ENCODE data around the gene CYP1A2. TPM values are rescaled to one million over a fixed set of nuclear protein-coding genes. Genes with fewer than 3 reads are reported as not detected.

The CYP1A2 gene
- total RNA-seq, 2 experiments from 2014 or later = not detected

DNA sequence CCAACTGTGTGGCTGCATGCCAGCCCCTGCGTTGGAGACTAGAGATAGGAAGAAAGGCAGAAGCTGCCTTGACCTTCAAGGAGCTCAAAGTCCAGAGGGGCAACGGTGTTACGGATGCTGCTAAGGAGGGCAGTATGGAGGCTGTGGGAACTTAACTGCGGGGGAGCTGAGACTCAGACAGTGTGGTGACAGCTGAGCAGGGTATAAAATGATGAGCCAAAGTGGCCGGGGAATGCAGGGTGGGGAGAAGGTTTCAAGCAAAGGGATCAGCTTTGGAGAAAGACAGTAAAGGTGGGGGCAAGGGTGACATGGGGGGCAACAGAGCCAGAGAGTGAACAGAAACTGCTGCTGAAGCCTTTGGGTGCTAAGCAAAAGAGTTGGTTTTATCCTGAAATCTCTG is 6.2 kb upstream of the CYP1A2 start:
- no peak overlapping the region for H3K4me3 Mint-ChIP-seq
- CTCF ChIA-PET = interaction anchor here (2.5 kb wide), 1 partner anchor 106 kb away, joined by 8 read pairs; no protein-coding TSS in a partner anchor

DNA sequence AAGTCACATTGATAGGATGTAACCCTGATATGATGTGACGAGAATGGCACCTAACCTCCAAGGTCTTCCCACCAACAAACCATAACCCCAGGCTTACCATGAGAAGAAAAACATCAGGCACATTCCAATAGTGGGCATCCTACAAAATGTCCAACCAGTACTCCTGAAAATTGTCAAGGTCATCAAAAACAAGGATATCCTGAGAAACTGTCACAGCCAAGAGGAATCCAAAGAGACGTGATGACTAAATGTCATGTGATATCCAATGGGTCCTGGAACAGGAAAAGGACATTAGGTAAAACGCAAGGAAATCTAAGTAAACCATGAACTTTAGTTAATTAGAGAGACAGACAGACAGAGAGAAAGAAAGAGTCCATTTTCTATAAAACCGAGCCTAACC is 2.3 kb upstream of the CYP1A2 start:
- ChIA-PET POLR2A (no interaction called here), CTCF (interaction anchor here (1.9 kb wide), 1 partner anchor 112 kb away, joined by 9 read pairs; no protein-coding TSS in a partner anchor)
- H3K9me3 Mint-ChIP-seq = peaks cover 5% of the 10 kb centered on the region
- no peak overlapping the region for H3K27ac Mint-ChIP-seq
- intact Hi-C loops (cut with micrococcal nuclease) = no loop called here
- no peak overlapping the region for H3K4me3 Mint-ChIP-seq
- TF ChIP-seq, protein P1, sequence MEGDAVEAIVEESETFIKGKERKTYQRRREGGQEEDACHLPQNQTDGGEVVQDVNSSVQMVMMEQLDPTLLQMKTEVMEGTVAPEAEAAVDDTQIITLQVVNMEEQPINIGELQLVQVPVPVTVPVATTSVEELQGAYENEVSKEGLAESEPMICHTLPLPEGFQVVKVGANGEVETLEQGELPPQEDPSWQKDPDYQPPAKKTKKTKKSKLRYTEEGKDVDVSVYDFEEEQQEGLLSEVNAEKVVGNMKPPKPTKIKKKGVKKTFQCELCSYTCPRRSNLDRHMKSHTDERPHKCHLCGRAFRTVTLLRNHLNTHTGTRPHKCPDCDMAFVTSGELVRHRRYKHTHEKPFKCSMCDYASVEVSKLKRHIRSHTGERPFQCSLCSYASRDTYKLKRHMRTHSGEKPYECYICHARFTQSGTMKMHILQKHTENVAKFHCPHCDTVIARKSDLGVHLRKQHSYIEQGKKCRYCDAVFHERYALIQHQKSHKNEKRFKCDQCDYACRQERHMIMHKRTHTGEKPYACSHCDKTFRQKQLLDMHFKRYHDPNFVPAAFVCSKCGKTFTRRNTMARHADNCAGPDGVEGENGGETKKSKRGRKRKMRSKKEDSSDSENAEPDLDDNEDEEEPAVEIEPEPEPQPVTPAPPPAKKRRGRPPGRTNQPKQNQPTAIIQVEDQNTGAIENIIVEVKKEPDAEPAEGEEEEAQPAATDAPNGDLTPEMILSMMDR (IDR thresholded peaks at IDR 0.05) = no peak
- no peaks in the 10 kb centered on the region for H3K36me3 Mint-ChIP-seq (ENCODE audit: low read depth)
- H3K27me3 Mint-ChIP-seq = peaks cover 6% of the 10 kb centered on the region
- ATAC-seq (no peak), DNase-seq (no peak)
- H3K4me1 Mint-ChIP-seq (ENCODE audit: low read depth) = no peaks in the 10 kb centered on the region

More for the DNA sequence above, 6.2 kb upstream of the CYP1A2 start:
- TF ChIP-seq, protein P1 (IDR thresholded peaks at IDR 0.05) = no peak
- POLR2A ChIA-PET = no interaction called here
- Mint-ChIP-seq H3K27ac (no peak overlapping the region), H3K9me3 (peaks cover 12% of the 10 kb centered on the region), H3K36me3 (ENCODE audit: low read depth) (peaks cover 5% of the 10 kb centered on the region), H3K4me1 (ENCODE audit: low read depth) (peaks cover 7% of the 10 kb centered on the region), H3K27me3 (peaks cover 7% of the 10 kb centered on the region)
- intact Hi-C loops (cut with micrococcal nuclease) = no loop called here
- DNase-seq = no peak
- no peak for ATAC-seq

DNA sequence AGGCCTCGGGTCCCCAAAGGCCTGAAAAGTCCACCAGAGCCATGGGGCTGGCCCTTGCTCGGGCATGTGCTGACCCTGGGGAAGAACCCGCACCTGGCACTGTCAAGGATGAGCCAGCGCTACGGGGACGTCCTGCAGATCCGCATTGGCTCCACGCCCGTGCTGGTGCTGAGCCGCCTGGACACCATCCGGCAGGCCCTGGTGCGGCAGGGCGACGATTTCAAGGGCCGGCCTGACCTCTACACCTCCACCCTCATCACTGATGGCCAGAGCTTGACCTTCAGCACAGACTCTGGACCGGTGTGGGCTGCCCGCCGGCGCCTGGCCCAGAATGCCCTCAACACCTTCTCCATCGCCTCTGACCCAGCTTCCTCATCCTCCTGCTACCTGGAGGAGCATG is 1.2 kb downstream of the CYP1A2 start:
- peaks cover 1% of the 10 kb centered on the region for H3K27me3 Mint-ChIP-seq
- no peak for DNase-seq
- TF ChIP-seq, protein P1 (IDR thresholded peaks at IDR 0.05) = no peak
- no peak for ATAC-seq
- H3K27ac Mint-ChIP-seq = no peak overlapping the region
- H3K4me3 Mint-ChIP-seq = no peak overlapping the region
- ChIA-PET CTCF (interaction anchor here (0.6 to 2.1 kb wide), 3 partner anchors 19 to 114 kb away, joined by 3 to 9 read pairs (median 4); no protein-coding TSS in a partner anchor), POLR2A (no interaction called here)
- H3K9me3 Mint-ChIP-seq = no peaks in the 10 kb centered on the region
- no peaks in the 10 kb centered on the region for H3K4me1 Mint-ChIP-seq (ENCODE audit: low read depth)
- intact Hi-C loops (cut with micrococcal nuclease) = no loop called here
- no peaks in the 10 kb centered on the region for H3K36me3 Mint-ChIP-seq (ENCODE audit: low read depth)

DNA sequence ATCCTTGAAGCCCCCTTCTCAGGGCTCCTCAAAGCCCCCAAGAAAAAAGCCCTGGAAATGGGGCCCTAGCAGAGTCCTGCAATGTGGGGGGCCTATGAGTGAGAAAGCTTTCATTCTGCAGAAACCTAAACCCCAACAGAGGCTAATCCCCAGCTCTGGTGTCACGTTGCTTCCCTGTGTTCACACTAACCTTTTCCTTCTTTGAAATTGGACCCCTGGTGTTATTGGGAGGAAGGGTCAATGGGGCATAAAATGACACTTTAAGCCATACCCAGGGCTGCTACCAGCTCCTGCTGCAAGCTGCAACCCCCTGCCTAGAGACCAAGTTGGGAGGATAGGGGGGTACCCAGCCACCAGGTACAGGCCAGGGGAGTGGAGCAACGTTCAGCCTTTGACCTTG is 2.1 kb downstream of the CYP1A2 start:
- DNase-seq = no peak
- ATAC-seq = no peak
- no peak overlapping the region for H3K4me3 Mint-ChIP-seq
- H3K36me3 Mint-ChIP-seq (ENCODE audit: low read depth) = no peaks in the 10 kb centered on the region
- ChIA-PET POLR2A (interaction anchor here (0.7 kb wide), 1 partner anchor 13 kb away, joined by 3 read pairs; no protein-coding TSS in a partner anchor), CTCF (interaction anchor here (1.2 to 1.6 kb wide), 2 partner anchors 18 to 116 kb away, joined by 3 to 7 read pairs; no protein-coding TSS in a partner anchor)
- no peaks in the 10 kb centered on the region for H3K4me1 Mint-ChIP-seq (ENCODE audit: low read depth)
- H3K27ac Mint-ChIP-seq = no peak overlapping the region
- intact Hi-C loops (cut with micrococcal nuclease) = no loop called here
- TF ChIP-seq, protein P1 (IDR thresholded peaks at IDR 0.05) = no peak
- H3K27me3 Mint-ChIP-seq = no peaks in the 10 kb centered on the region
- no peaks in the 10 kb centered on the region for H3K9me3 Mint-ChIP-seq

DNA sequence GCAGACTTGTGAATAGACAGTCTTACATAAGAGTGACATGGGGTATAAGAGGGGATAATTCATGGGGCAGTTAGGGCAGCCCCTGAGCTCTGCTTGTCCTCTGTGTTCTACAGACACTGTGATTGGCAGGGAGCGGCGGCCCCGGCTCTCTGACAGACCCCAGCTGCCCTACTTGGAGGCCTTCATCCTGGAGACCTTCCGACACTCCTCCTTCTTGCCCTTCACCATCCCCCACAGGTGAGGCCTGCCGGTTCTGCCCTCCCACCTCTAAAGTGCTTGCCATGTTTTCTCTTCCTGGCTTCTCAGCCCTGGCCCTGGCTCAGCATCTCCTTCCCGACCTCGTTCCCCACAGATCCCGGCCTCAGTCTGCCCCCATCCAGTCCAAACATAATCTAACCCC is 3.4 kb downstream of the CYP1A2 start:
- no peak overlapping the region for H3K27ac Mint-ChIP-seq
- H3K9me3 Mint-ChIP-seq = no peaks in the 10 kb centered on the region
- TF ChIP-seq, protein P1 (IDR thresholded peaks at IDR 0.05) = no peak
- H3K36me3 Mint-ChIP-seq (ENCODE audit: low read depth) = no peaks in the 10 kb centered on the region
- no peaks in the 10 kb centered on the region for H3K27me3 Mint-ChIP-seq
- no peak for DNase-seq
- POLR2A ChIA-PET = interaction anchor here (0.6 kb wide), 1 partner anchor 237 kb away, joined by 3 read pairs; no protein-coding TSS in a partner anchor
- H3K4me3 Mint-ChIP-seq = no peak overlapping the region
- no peaks in the 10 kb centered on the region for H3K4me1 Mint-ChIP-seq (ENCODE audit: low read depth)
- CTCF ChIA-PET = interaction anchor here (1.0 to 1.6 kb wide), 2 partner anchors 17 to 120 kb away, joined by 3 to 7 read pairs; no protein-coding TSS in a partner anchor
- no peak for ATAC-seq
- intact Hi-C loops (cut with micrococcal nuclease) = no loop called here

Data from activated CD8-positive, alpha-beta T cell treated with anti-CD3 and anti-CD28 coated beads for 36 hours (primary cell).